GM19468 (cell line): Measurements from ENCODE around the gene EPC1.

Source experiments
- ATAC-seq: cut with Tn5 transposase; IDR thresholded peaks from one replicate; pipeline ENCODE4 v1.9.1; 2021; ENCODE audit warnings: mild to moderate bottlenecking, moderate library complexity, moderate number of reproducible peaks; ENCODE audit not compliant: unreplicated experiment; ENCODE audit errors: extremely low read depth

Gene EPC1

GRCh38 chr10:32340596-32341180 is 6.3 kb downstream of the EPC1 start:
- no peak for ATAC-seq

- ATAC-seq = no peak
Measured at GRCh38 chr10:32338262-32338661, 8.7 kb downstream of the EPC1 start.

- ATAC-seq = no peak
Measured at GRCh38 chr10:32337350-32337749, 9.6 kb downstream of the EPC1 start.

GRCh38 chr10:32333849-32334248 is 13.1 kb downstream of the EPC1 start:
- no peak for ATAC-seq

GRCh38 chr10:32332299-32332750 is 14.6 kb downstream of the EPC1 start:
- ATAC-seq = peak; percentile 89

- ATAC-seq = no peak
Measured at GRCh38 chr10:32331606-32332005, 15.4 kb downstream of the EPC1 start.

- no peak for ATAC-seq
Measured at GRCh38 chr10:32330214-32330613, 16.7 kb downstream of the EPC1 start.

- no peak for ATAC-seq
Measured at GRCh38 chr10:32329061-32329460, 17.9 kb downstream of the EPC1 start.

GRCh38 chr10:32328499-32328898 is 18.5 kb downstream of the EPC1 start:
- no peak for ATAC-seq

GRCh38 chr10:32327364-32327691 is 19.6 kb downstream of the EPC1 start:
- no peak for ATAC-seq

GRCh38 chr10:32326680-32327363 is 20.1 kb downstream of the EPC1 start:
- ATAC-seq = no peak

GRCh38 chr10:32326119-32326518 is 20.8 kb downstream of the EPC1 start:
- peak; percentile 46 for ATAC-seq

- ATAC-seq = no peak
Measured at GRCh38 chr10:32323051-32323450, 23.9 kb downstream of the EPC1 start.

GRCh38 chr10:32321016-32321631 is 25.8 kb downstream of the EPC1 start:
- ATAC-seq = no peak

GRCh38 chr10:32318476-32318896 is 28.5 kb downstream of the EPC1 start:
- ATAC-seq = no peak

GRCh38 chr10:32317795-32318357 is 29.1 kb downstream of the EPC1 start:
- ATAC-seq = peak; percentile 92

GRCh38 chr10:32315424-32315823 is 31.5 kb downstream of the EPC1 start:
- no peak for ATAC-seq

- no peak for ATAC-seq
Measured at GRCh38 chr10:32314588-32314987, 32.4 kb downstream of the EPC1 start.

GRCh38 chr10:32308027-32308603 is 38.8 kb downstream of the EPC1 start:
- ATAC-seq = no peak

- ATAC-seq = no peak
Measured at GRCh38 chr10:32307609-32308008, 39.3 kb downstream of the EPC1 start.

GRCh38 chr10:32299354-32299980 is 47.5 kb downstream of the EPC1 start:
- no peak for ATAC-seq
